GM10847 (cell line): Measurements from ENCODE around the gene SUPT6H.

Experiments
- POLR2A ChIP-seq: IDR thresholded peaks from 2 replicates; pipeline ENCODE4 v1.6.1; 2011; ENCODE audit not compliant: insufficient read length; ENCODE audit errors: extremely low read depth

The SUPT6H gene

DNA sequence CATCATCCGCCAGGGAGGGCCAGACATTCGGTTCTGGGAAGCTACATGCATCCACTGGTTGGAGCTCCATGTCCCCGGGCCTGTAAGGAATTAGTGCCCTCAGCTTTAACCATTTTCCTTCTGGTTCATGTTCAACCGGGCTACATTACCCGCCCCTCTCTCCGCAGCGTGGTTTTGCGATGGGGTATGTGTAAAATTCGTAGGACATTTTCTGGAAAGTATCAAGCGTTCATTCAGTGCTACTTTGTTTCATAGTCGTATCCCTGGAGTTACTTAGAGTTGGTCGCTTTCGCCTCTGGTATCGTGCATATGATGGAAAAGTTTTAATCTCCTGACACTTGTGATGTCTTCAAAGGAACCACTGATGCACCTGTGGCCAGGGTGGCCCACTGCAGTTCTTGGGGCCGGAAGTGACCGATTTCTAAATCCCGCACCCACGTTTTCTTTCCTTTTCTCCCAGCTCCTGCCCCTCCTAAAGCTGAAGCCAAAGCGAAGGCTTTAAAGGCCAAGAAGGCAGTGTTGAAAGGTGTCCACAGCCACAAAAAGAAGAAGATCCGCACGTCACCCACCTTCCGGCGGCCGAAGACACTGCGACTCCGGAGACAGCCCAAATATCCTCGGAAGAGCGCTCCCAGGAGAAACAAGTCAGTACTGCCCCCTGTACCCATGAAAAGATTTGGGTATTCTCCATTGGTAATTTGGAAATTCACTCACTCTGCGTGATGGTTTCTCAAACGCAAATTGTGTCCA, 58.4 kb downstream of the SUPT6H start:
- TF ChIP-seq POLR2A, result no peak

- no peak for TF ChIP-seq POLR2A
These were observed 60.6 kb downstream of the SUPT6H start for GRCh38 chr17:28722417-28723158.

DNA sequence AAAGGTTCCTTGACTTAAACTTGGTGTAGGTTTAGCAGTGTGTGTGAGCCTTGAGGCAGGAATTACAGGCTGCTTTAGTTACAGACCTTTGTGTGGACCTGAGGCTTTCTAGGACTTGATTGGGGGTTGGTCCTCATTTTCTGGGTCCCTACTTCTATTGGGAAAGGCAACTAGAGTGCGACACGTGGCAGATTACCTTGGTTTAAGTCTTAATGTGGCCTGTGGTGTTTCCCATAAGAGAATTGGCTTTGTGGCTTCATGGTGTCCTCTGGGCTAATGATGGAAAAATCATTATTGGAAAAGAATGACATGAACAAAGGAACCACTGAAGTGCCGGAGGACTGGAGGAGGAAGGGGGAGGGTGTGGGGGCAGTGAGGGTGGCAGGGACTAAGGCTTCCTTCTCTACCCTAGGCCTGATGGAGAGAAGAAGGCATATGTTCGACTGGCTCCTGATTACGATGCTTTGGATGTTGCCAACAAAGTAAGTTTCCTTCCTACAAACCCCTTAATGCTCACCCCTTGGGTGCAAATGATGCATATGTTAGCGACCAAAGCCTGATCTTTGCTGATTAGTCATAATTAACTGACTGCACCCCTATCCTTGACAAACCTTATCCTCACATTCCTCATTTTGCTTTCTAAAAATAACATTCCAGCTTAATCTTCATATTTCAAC, 61.3 kb downstream of the SUPT6H start:
- TF ChIP-seq POLR2A, result no peak

DNA sequence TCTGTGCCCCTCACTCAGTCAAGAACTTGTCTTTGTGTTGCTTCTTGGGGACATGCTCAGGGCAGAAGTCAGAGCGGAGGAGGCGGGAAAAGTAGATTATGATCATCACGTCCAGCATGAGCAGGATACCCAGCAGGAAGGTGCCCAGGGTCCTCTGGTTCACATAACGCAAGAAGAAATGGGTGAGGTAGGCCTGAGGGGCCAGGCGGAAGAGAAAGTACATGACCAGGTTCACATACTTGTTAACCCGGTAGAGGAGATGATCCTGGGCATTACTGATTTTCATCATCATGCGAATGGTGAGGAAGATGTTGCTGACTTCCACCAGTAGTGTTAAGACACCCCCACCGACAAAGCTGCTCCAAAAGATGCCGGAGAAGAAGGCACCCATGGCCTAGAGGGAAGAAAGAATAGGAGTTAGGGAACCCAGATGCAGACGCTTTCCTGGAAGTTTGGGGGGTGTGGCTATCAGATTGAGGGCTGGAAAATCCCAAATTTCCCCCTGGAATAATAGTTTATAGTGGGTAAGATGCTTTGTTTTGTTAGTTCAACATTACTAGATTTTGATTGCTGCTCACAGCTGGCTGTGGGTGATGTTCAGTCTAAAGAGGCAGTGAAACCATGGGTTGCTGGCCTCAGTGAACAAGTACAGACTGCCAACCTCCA, 62.6 kb downstream of the SUPT6H start:
- no peak for TF ChIP-seq POLR2A

DNA sequence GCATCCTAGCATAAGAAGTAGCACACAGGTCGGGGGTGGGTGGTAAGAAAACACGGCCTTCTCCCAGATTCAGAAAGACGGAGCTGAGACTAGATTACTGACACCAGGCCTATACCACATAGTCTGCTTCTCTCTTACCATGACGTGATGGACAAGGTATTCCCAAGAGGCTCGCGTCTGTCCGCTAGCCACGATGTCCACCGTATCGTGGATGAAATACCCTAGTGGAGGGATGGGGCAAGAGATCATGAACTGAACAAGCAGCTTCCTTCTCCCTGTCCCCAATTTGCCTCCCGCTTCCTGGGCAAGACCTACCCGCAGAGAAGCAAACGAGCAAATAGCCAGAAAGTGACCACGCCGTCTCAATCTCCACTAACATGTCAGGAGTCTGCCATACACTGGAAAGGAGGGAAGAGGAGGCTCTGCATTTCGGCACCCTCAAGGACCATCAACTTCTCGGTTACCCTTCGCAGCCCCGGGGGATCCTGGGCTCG, 63.2 kb downstream of the SUPT6H start:
- TF ChIP-seq POLR2A, result no peak

DNA sequence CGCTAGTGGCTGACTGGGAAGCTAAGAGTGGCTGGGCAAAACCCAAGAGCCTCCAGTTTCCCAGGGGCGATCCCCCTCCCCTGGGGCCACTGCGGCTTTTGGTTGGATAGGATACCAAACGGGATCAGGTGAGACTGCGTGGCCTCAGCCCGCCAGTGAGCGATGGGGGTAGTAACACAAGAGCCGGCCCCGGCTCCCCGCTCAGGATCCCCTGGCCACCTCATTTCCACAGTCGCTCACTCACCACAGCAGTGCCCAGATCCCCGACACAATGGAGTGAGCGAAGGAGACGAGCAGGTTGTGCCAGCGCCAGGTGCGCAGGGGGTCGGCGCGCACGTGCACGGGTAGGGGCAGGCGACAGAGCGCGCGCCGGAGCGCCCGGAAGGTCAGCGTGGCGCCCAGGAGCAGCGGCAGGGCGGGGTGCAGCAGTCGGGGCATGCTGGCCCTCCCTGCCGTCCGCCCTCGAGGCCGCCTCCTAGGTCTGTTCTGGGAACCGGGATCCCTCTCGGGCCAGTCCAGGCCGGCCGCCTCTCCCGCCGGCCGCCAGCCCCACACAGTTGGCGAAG, 63.7 kb downstream of the SUPT6H start:
- TF ChIP-seq POLR2A, result peak; percentile 24

- TF ChIP-seq POLR2A, result no peak
These were observed 64.2 kb downstream of the SUPT6H start, which contains the start of gene TLCD1 for GRCh38 chr17:28726226-28726626. Gene TLCD1 (minus strand): TSS chr17:28726233. CDS start chr17:28726097, 136 bp downstream.

DNA sequence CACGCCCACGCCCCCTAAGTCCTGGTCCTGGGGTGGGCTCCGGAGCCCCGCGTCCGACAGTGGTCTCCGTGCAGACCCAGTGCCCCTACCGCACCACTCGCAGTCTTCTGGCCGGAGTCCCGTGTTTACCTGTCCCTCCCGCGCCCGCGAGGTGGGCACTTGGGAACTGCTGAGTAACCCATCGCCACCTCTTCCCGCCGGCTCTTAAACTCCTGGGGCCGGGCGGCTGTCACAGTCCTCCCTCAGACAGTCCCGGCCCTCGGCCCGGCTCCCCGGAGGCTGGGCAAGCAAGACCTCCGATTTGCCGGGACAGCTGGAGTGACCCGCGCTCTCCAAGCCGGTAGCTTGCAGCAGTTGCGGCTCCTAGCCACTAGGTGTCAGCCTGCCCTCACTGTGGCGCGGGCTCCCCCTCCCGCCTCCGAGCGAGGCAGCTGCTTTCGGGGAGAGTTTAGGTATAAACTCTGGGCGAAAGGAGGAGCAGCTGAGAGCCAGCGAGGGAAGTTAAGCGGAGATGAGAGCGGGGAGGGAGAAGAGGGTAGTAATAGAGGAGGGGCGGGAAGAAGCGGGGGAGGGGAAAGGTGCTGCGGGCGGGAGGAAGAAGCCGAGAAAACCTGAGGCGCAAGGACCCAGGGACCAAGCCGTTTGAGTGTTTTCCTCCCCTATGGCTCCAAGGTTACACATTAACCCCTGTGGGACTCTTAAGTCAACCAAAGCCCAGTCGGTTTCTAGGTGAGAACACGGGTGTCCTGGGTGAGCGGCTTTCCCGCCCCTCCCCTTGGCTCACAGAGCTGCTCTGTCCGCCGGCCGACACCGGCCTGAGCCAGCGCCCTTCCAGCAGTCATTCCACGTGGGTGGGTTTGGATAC, 64.9 kb downstream of the SUPT6H start:
- TF ChIP-seq POLR2A, result peak; percentile 48

- peak; percentile 63 for TF ChIP-seq POLR2A
These were observed 66.6 kb downstream of the SUPT6H start, which contains the start of gene NEK8 for GRCh38 chr17:28728364-28729200. Gene NEK8 (plus strand): TSS chr17:28728788. CDS start chr17:28728814, 26 bp downstream.

DNA sequence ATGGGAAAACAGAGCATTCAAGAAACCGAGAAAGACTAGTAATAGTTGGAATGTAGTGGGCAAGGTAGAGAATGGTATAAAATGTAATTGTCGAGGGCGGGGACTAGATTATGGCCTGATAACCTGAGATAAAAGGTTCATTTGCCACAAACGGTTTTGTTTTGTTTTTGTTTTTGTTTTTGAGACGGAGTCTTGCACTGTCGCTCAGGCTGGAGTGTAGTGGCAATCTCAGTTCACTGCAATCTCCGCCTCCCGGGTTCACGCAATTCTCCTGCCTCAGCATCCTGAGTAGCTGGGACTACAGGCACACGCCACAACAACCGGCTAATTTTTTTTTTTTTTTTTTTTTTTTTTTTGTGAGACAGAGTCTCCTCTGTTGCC, 67.9 kb downstream of the SUPT6H start:
- TF ChIP-seq POLR2A, result no peak

DNA sequence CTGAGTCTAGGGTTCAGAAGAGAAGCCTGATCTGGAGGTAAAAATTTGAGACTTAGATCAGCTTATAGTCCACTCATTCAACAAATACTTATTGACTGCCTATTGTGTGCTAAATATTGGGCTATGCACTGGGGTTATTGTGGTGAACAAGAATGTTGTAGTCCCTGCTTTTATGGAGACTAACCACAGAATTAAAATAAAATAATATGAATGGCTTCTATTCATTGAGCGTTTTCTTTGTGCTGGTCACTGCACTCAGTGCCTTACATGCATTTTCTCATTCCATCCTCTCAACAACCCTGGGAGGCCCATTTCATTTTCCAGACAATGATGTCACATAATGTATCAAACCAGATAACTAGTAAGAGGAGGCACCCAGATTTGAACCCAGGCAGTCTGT, 71.3 kb downstream of the SUPT6H start:
- TF ChIP-seq POLR2A, result no peak

- no peak for TF ChIP-seq POLR2A
These were observed 72.8 kb downstream of the SUPT6H start for GRCh38 chr17:28734712-28735241.

DNA sequence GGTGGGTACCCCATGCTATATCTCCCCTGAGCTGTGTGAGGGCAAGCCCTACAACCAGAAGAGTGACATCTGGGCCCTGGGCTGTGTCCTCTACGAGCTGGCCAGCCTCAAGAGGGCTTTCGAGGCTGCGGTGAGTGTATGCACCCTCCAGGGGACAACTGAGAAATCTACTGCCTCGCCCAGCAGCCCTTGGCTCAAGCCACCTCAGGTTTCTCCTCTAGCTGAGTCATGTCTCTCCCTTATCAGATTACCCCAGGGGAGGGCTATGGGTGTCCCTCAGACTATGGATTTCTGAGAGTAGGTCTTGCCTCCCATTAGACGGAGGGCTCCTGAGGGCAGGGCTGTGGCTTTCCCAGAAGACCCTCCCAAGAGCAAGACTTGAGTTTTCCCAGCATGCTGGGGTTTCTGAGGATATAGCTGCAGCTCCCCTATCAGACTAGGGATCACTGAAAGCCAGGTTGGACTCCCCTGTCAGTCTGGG, 73.3 kb downstream of the SUPT6H start:
- TF ChIP-seq POLR2A, result no peak

DNA sequence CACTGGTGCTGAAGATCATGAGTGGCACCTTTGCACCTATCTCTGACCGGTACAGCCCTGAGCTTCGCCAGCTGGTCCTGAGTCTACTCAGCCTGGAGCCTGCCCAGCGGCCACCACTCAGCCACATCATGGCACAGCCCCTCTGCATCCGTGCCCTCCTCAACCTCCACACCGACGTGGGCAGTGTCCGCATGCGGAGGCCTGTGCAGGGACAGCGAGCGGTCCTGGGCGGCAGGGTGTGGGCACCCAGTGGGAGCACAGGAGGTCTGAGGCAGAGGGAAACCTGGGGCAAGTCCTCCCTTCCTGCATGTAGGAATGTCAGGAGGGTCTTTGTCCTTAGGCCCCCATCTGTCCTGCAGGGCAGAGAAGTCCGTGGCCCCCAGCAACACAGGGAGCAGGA, 75.3 kb downstream of the SUPT6H start:
- no peak for TF ChIP-seq POLR2A
